Measurements from ENCODE around the gene LRRC73.

Gene LRRC73

DNA sequence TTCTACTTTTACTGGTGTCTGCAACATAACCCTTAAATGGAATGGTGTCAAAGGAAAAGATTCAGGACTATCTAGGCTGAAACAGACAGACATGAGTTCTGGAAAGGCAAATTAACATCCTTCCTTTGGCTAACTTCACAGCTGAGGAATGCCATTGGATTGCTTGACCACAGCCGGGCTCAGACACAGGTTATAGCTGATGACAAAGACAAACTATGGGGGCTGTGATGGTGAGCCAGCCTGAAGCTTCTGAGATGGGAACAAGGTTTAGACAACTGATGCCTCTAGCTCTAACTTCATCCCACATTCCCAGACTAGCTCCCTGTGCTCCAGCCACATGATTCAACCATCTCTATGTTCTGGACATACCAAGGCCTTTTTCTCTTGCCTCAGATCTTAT is 22.1 kb upstream of the LRRC73 start:
- no peak for DNase-seq (ENCODE audit: low read depth)

DNA sequence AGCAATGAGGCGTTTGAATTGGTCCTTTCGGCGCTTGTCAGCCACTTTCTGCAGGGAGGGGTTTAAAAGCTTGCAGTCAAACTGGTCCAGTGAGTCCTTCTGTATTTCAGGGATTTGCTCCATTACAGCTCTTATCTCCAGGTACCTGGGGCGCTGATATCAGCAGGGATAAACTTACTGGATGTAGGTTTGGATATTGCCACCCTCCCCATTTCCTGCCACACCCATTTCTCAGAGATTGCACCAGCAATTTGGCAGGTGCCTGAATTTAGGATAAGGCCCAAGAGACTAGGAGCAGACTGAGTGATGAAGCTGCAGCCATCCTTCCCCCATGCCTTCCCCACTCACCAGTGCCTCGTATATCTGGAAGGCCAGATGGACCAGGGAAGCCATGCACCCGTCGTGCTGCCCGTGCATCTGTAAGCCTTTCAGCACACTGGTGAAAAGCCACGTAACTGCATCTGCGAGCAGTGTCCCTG is 14.4 kb upstream of the LRRC73 start:
- H3K4me3 ChIP-seq (ENCODE audit: low read length) = no peak overlapping the region
- no peak for DNase-seq (ENCODE audit: low read depth)
- TF ChIP-seq, protein P1, sequence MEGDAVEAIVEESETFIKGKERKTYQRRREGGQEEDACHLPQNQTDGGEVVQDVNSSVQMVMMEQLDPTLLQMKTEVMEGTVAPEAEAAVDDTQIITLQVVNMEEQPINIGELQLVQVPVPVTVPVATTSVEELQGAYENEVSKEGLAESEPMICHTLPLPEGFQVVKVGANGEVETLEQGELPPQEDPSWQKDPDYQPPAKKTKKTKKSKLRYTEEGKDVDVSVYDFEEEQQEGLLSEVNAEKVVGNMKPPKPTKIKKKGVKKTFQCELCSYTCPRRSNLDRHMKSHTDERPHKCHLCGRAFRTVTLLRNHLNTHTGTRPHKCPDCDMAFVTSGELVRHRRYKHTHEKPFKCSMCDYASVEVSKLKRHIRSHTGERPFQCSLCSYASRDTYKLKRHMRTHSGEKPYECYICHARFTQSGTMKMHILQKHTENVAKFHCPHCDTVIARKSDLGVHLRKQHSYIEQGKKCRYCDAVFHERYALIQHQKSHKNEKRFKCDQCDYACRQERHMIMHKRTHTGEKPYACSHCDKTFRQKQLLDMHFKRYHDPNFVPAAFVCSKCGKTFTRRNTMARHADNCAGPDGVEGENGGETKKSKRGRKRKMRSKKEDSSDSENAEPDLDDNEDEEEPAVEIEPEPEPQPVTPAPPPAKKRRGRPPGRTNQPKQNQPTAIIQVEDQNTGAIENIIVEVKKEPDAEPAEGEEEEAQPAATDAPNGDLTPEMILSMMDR (conservative IDR thresholded peaks at IDR 0.05; ENCODE audit: low read depth, low read length) = no peak

More for the DNA sequence above, 22.1 kb upstream of the LRRC73 start:
- TF ChIP-seq, protein P1 (conservative IDR thresholded peaks at IDR 0.05; ENCODE audit: low read depth, low read length) = no peak
- no peak overlapping the region for H3K4me3 ChIP-seq (ENCODE audit: low read length)

DNA sequence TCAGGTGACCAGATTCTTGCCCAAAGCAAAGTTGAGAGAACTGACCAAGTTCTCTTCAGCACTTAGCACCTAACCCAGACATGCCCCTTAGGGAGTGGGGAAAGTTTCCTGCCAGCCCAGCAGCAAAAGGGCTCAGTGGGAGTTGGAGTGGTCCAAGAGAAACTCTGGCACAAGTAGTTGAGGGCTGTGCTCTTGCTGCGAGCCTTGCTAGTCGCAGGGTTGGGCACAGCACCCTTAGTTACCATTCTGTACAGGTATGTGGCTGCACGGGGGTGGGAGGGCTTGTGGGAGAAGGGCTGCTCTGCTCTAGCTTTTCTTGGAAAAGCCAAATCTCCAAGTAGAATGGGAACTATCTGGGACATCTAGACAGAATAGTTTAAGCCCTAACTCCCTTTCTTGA is 13.1 kb upstream of the LRRC73 start:
- TF ChIP-seq, protein P1 (conservative IDR thresholded peaks at IDR 0.05; ENCODE audit: low read depth, low read length) = no peak
- no peak overlapping the region for H3K4me3 ChIP-seq (ENCODE audit: low read length)
- DNase-seq (ENCODE audit: low read depth) = no peak

DNA sequence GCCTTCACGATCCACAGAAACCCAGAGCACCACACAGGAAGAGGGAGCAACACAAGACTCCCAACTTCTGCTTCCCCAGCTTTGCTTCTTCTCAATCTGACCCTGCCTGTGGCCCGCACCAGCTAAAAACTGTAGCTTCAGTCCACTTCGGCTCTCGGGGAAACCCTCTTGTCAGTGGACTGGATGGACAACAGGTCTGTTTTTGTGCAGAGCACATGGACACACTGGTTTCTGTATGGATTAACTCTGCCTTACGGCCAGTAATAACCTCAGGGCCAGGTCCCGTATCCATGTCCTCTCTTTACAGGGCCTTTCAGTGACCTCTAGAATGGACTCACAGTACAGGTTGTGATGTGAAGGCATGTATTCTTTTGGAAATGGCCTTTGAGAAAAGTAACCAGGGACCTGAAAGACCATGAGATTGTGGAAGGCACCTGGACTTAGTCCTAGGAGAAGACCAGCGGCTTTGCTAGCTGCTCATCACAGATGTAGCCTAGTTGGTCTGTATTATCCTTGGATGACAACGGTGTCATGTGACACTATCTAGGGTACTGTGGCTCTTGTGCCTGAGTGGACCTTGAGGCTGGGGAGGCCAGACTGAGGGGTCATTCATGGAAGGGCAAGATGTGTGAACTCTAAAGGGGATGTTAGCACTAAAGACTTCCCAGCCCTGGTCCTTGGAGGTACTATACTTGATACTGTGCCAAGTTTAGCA is 12.6 kb upstream of the LRRC73 start:
- DNase-seq (ENCODE audit: low read depth) = no peak
- no peak overlapping the region for H3K4me3 ChIP-seq (ENCODE audit: low read length)
- TF ChIP-seq, protein P1 (conservative IDR thresholded peaks at IDR 0.05; ENCODE audit: low read depth, low read length) = no peak

DNA sequence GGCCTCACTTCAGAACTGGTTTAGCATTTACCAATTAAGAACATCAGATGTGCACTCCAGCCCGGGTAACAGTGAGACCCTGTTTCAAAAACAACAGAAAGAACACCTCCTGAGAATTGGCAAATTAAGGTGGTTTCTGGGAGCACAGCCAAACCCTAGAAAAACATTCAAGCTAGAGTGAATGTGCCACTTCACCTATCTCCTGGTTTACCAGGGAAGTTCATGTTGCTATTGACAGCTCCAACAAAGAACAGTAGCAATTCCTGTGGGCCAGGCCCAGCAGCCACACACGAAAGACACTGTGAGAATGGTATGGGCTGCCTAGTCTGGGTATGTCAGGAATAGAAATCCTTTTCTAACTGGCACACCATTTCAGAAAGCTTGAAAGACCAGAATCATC is 11.7 kb upstream of the LRRC73 start:
- no peak for DNase-seq (ENCODE audit: low read depth)
- TF ChIP-seq, protein P1 (conservative IDR thresholded peaks at IDR 0.05; ENCODE audit: low read depth, low read length) = no peak
- no peak overlapping the region for H3K4me3 ChIP-seq (ENCODE audit: low read length)

DNA sequence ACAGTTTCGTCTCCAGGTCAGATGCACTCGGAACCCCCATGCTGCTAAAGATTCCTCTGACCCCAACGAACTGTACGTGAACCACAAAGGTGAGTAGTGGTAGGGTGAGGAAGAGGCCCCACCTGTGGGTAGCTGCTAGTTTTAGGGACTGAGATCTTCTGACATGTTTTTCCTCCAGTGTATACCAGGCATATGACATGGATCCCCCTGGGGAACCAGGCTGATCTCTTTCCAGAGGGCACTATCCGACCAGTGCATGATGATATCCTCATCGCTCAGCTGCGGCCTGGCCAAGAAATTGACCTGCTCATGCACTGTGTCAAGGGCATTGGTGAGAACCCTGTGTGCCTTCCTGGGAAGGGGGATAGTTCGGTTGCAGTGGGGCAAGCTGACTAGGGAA is 10.0 kb upstream of the LRRC73 start:
- DNase-seq (ENCODE audit: low read depth) = no peak
- TF ChIP-seq, protein P1 (conservative IDR thresholded peaks at IDR 0.05; ENCODE audit: low read depth, low read length) = no peak
- no peak overlapping the region for H3K4me3 ChIP-seq (ENCODE audit: low read length)
